HEK293T (cell line): Measurements from ENCODE around the gene EHMT2.

Source experiments
- CTCF ChIA-PET: fragments of 350-600 bp; formaldehyde crosslinking; extraction: SDS; loops from one replicate; lab custom pipeline; 2021; ENCODE audit warnings: antibody characterized with exemption, inconsistent platforms; lab: Yijun Ruan, JAX
- POLR2A ChIA-PET: fragments of 350-600 bp; formaldehyde crosslinking; extraction: SDS; loops from one replicate; lab custom pipeline; 2020; ENCODE audit warnings: antibody characterized with exemption, inconsistent platforms; lab: Yijun Ruan, JAX
- DNase-seq: peaks from one replicate; pipeline ENCODE4 v3.0.0; 2012; ENCODE audit warnings: mixed read lengths; ENCODE audit errors: extremely low spot score
- ARNT ChIP-seq: fragments of 450-650 bp; IDR thresholded peaks from 2 replicates; pipeline ENCODE4 v1.6.1; 2017; ENCODE audit warnings: mild to moderate bottlenecking
- BHLHE40 ChIP-seq: fragments of 450-650 bp; IDR thresholded peaks from 2 replicates; pipeline ENCODE4 v1.6.1; 2016; ENCODE audit warnings: mild to moderate bottlenecking, moderate library complexity, borderline replicate concordance
- CTBP1 ChIP-seq: fragments of 450-650 bp; IDR thresholded peaks from 2 replicates; pipeline ENCODE4 v1.6.1; 2016; ENCODE audit warnings: borderline replicate concordance
- ELF4 ChIP-seq: fragments of 450-650 bp; IDR thresholded peaks from 2 replicates; pipeline ENCODE4 v1.6.1; 2017; ENCODE audit warnings: antibody characterized with exemption
- FOXA1 ChIP-seq: fragments of 450-650 bp; IDR thresholded peaks from 2 replicates; pipeline ENCODE4 v1.6.1; 2016; ENCODE audit warnings: mild to moderate bottlenecking
- FOXK2 ChIP-seq: fragments of 450-650 bp; IDR thresholded peaks from 2 replicates; pipeline ENCODE4 v1.6.1; 2016; ENCODE audit warnings: mild to moderate bottlenecking
- FOXM1 ChIP-seq: fragments of 450-650 bp; IDR thresholded peaks from 2 replicates; pipeline ENCODE4 v1.6.1; 2017; ENCODE audit warnings: mild to moderate bottlenecking, borderline replicate concordance
- HDGF ChIP-seq: fragments of 450-650 bp; IDR thresholded peaks from 2 replicates; pipeline ENCODE4 v1.6.1; 2017; ENCODE audit warnings: antibody characterized with exemption, borderline replicate concordance
- L3MBTL2 ChIP-seq: fragments of 450-650 bp; conservative IDR thresholded peaks from 2 replicates; pipeline ENCODE4 v1.6.1; 2016; ENCODE audit warnings: mild to moderate bottlenecking
- LEF1 ChIP-seq: fragments of 450-650 bp; IDR thresholded peaks from 2 replicates; pipeline ENCODE4 v1.6.1; 2017; ENCODE audit warnings: mild to moderate bottlenecking, borderline replicate concordance
- NFRKB ChIP-seq: fragments of 450-650 bp; IDR thresholded peaks from 2 replicates; pipeline ENCODE4 v1.6.1; 2016; ENCODE audit warnings: mild to moderate bottlenecking, moderate library complexity
- PKNOX1 ChIP-seq: fragments of 450-650 bp; IDR thresholded peaks from 2 replicates; pipeline ENCODE4 v1.6.1; 2016
- SP1 ChIP-seq: fragments of 450-650 bp; IDR thresholded peaks from 2 replicates; pipeline ENCODE4 v1.6.1; 2017
- SUZ12 ChIP-seq: fragments of 450-650 bp; IDR thresholded peaks from 2 replicates; pipeline ENCODE4 v1.6.1; 2016; ENCODE audit warnings: mild to moderate bottlenecking
- TARDBP ChIP-seq: fragments of 450-650 bp; IDR thresholded peaks from 2 replicates; pipeline ENCODE4 v1.6.1; 2016
- ZNF384 ChIP-seq: fragments of 450-650 bp; IDR thresholded peaks from 2 replicates; pipeline ENCODE4 v1.6.1; 2016

EHMT2 gene

GRCh38 chr6:31892821-31893220 is 4.7 kb downstream of the EHMT2 start:
- CTCF ChIA-PET = no interaction called here

GRCh38 chr6:31889331-31889972 is 8.0 kb downstream of the EHMT2 start:
- POLR2A ChIA-PET = interaction anchor here (0.7 to 1.2 kb wide), 3 partner anchors 26 to 45 kb away, joined by 3 to 4 read pairs (median 3); partner anchors contain the start of gene NEU1
- DNase-seq = no peak
- CTCF ChIA-PET = interaction anchor here (1.0 to 1.8 kb wide), 4 partner anchors 9 to 63 kb away, joined by 3 to 4 read pairs (median 3); no protein-coding TSS in a partner anchor
- TF ChIP-seq ELF4 (no peak), TARDBP (no peak), PKNOX1 (no peak), BHLHE40 (no peak), SP1 (no peak), LEF1 (no peak), FOXK2 (no peak), FOXA1 (no peak), HDGF (no peak)

More at GRCh38 chr6:31892821-31893220, 4.7 kb downstream of the EHMT2 start:
- POLR2A ChIA-PET = no interaction called here
- TF ChIP-seq HDGF = no peak
- TF ChIP-seq L3MBTL2 = no peak
- TF ChIP-seq SP1 = no peak
- TF ChIP-seq LEF1 = no peak
- TF ChIP-seq TARDBP = no peak
- no peak for TF ChIP-seq FOXM1
- no peak for TF ChIP-seq NFRKB
- no peak for TF ChIP-seq PKNOX1
- TF ChIP-seq SUZ12 = no peak
- no peak for TF ChIP-seq FOXA1
- TF ChIP-seq ELF4 = no peak
- DNase-seq = no peak

- no peak for TF ChIP-seq NFRKB
- TF ChIP-seq BHLHE40 = no peak
- TF ChIP-seq FOXM1 = no peak
- TF ChIP-seq TARDBP = no peak
- ChIA-PET POLR2A (interaction anchor here (1.7 kb wide), 1 partner anchor 9 kb away, joined by 6 read pairs; the partner anchor contains the start of gene EHMT2), CTCF (interaction anchor here (1.3 to 1.6 kb wide), 2 partner anchors 10 to 64 kb away, joined by 3 to 4 read pairs; no protein-coding TSS in a partner anchor)
- DNase-seq = peak; percentile 50
Measured at GRCh38 chr6:31888276-31889258, 8.9 kb downstream of the EHMT2 start.

GRCh38 chr6:31887173-31888007 is 10.1 kb downstream of the EHMT2 start:
- TF ChIP-seq FOXA1 (no peak), L3MBTL2 (no peak), FOXM1 (no peak), LEF1 (no peak), TARDBP (no peak), FOXK2 (no peak), ELF4 (no peak), SUZ12 (no peak)
- ChIA-PET POLR2A (interaction anchor here (1.4 to 1.7 kb wide), 2 partner anchors 10 to 54 kb away, joined by 3 to 6 read pairs; partner anchors contain the start of gene EHMT2), CTCF (interaction anchor here (0.7 kb wide), 1 partner anchor 159 kb away, joined by 3 read pairs; no protein-coding TSS in a partner anchor)

GRCh38 chr6:31886541-31886991 is 10.9 kb downstream of the EHMT2 start:
- no peak for DNase-seq
- ChIA-PET CTCF (interaction anchor here (0.7 kb wide), 1 partner anchor 159 kb away, joined by 3 read pairs; no protein-coding TSS in a partner anchor), POLR2A (interaction anchor here (1.4 to 1.7 kb wide), 2 partner anchors 11 to 53 kb away, joined by 3 to 6 read pairs; partner anchors contain the start of gene EHMT2)
- TF ChIP-seq FOXA1 (no peak), HDGF (no peak), SP1 (no peak), ELF4 (no peak), FOXM1 (no peak), LEF1 (no peak), PKNOX1 (no peak), ZNF384 (no peak), L3MBTL2 (no peak), CTBP1 (no peak), FOXK2 (no peak), ARNT (no peak), TARDBP (no peak), NFRKB (no peak), SUZ12 (no peak), BHLHE40 (no peak)

More at GRCh38 chr6:31887173-31888007, 10.1 kb downstream of the EHMT2 start:
- DNase-seq = no peak
